Fibroblast of villous mesenchyme (primary cell): ENCODE data around the gene HOXB7. TPM values are rescaled to one million over a fixed set of nuclear protein-coding genes. Genes with fewer than 3 reads are reported as not detected.

Source experiments
- DNase-seq: peaks from one replicate; pipeline ENCODE4 v3.0.0-alpha.2; 2010; ENCODE audit warnings: low read depth
- H3K4me3 ChIP-seq: 2 replicates; pipeline ENCODE4 v1.5.1; 2011; ENCODE audit warnings: low read depth, mild to moderate bottlenecking, low read length
- CTCF ChIP-seq: IDR thresholded peaks from 2 replicates; pipeline ENCODE4 v1.5.1; 2012; ENCODE audit warnings: low read depth, mild to moderate bottlenecking, low read length; ENCODE audit not compliant: insufficient read depth
- total RNA-seq: library from RNA; depleted of rRNA; stranded (reverse); fragments of >200 nt; gene quantifications from 2 replicates; pipeline ENCODE4 v1.2.3, GENCODE V29; 2012

The HOXB7 gene
- total RNA-seq, 1 donor: 1.7 TPM

- no peak for DNase-seq
- no peak for TF ChIP-seq CTCF
These were observed 19.4 kb upstream of the HOXB7 start for GRCh38 chr17:48630009-48630924.

GRCh38 chr17:48629411-48629759 lies 18.6 kb upstream of the HOXB7 start:
- TF ChIP-seq CTCF: no peak
- DNase-seq: no peak
- H3K4me3 ChIP-seq: no peak overlapping the region

More at GRCh38 chr17:48630009-48630924, 19.4 kb upstream of the HOXB7 start:
- H3K4me3 ChIP-seq: no peak overlapping the region

- DNase-seq: no peak
- TF ChIP-seq CTCF: no peak
- H3K4me3 ChIP-seq: no peak overlapping the region
These were observed 18.0 kb upstream of the HOXB7 start for GRCh38 chr17:48628649-48629410.

- no peak for TF ChIP-seq CTCF
- no peak overlapping the region for H3K4me3 ChIP-seq
- no peak for DNase-seq
These were observed 17.1 kb upstream of the HOXB7 start for GRCh38 chr17:48627623-48628521.

- no peak for DNase-seq
- TF ChIP-seq CTCF: no peak
- H3K4me3 ChIP-seq: no peak overlapping the region
These were observed 16.3 kb upstream of the HOXB7 start for GRCh38 chr17:48627118-48627597.
